NT2/D1 (cell line): ENCODE data around the gene YAP1.

ENCODE experiments used
- DNase-seq: peaks from one replicate; pipeline ENCODE4 v3.0.0-alpha.2; 2011; ENCODE audit warnings: low read depth, low spot score
- H3K27me3 ChIP-seq: 2 replicates; pipeline ENCODE4 v1.6.0; 2011; ENCODE audit warnings: mild to moderate bottlenecking; ENCODE audit not compliant: insufficient read length, insufficient read depth
- H3K36me3 ChIP-seq: 2 replicates; pipeline ENCODE4 v1.6.1; 2011; ENCODE audit warnings: mild to moderate bottlenecking, low read length, mixed read lengths; ENCODE audit not compliant: insufficient read depth, insufficient read length
- H3K4me1 ChIP-seq: 2 replicates; pipeline ENCODE4 v1.5.1; 2011; ENCODE audit not compliant: insufficient read depth, insufficient read length
- H3K4me3 ChIP-seq: 2 replicates; pipeline ENCODE4 v1.5.1; 2011; ENCODE audit warnings: low read depth; ENCODE audit not compliant: insufficient read length
- H3K9ac ChIP-seq: 2 replicates; pipeline ENCODE4 v1.6.0; 2011; ENCODE audit warnings: low read depth; ENCODE audit not compliant: insufficient read length
- H3K9me3 ChIP-seq: 2 replicates; pipeline ENCODE4 v1.5.1; 2011; ENCODE audit warnings: mild to moderate bottlenecking, low read length; ENCODE audit not compliant: insufficient read depth
- SUZ12 ChIP-seq: IDR thresholded peaks from 2 replicates; pipeline ENCODE4 v1.6.1; 2011; ENCODE audit not compliant: insufficient read length, insufficient read depth; ENCODE audit errors: extremely low read depth
- YY1 ChIP-seq: IDR thresholded peaks from 2 replicates; pipeline ENCODE4 v1.6.1; 2011; ENCODE audit not compliant: insufficient read length, insufficient read depth
- ZNF274 ChIP-seq: IDR thresholded peaks from 2 replicates; pipeline ENCODE4 v1.6.1; 2011; ENCODE audit warnings: mild to moderate bottlenecking, low read depth, low read length

The YAP1 gene

GRCh38 chr11:102234779-102235439, 124.7 kb downstream of the YAP1 start:
- DNase-seq, result no peak
- H3K36me3 ChIP-seq, result peaks cover 4% of the 10 kb centered on the region
- H3K27me3 ChIP-seq, result no peaks in the 10 kb centered on the region
- no peaks in the 10 kb centered on the region for H3K4me1 ChIP-seq
- TF ChIP-seq ZNF274 (no peak), YY1 (no peak), SUZ12 (no peak)
- no peak overlapping the region for H3K9ac ChIP-seq
- no peaks in the 10 kb centered on the region for H3K9me3 ChIP-seq
- no peak overlapping the region for H3K4me3 ChIP-seq

GRCh38 chr11:102237096-102237735, 127.0 kb downstream of the YAP1 start:
- no peaks in the 10 kb centered on the region for H3K9me3 ChIP-seq

GRCh38 chr11:102238391-102238821, 128.2 kb downstream of the YAP1 start:
- Histone ChIP-seq H3K9ac (no peak overlapping the region), H3K27me3 (no peaks in the 10 kb centered on the region), H3K9me3 (no peaks in the 10 kb centered on the region), H3K4me1 (no peaks in the 10 kb centered on the region), H3K4me3 (no peak overlapping the region), H3K36me3 (no peaks in the 10 kb centered on the region)
- DNase-seq, result no peak
- TF ChIP-seq ZNF274, result no peak
- no peak for TF ChIP-seq SUZ12
- TF ChIP-seq YY1, result no peak

More at GRCh38 chr11:102237096-102237735, 127.0 kb downstream of the YAP1 start:
- Histone ChIP-seq H3K4me1 (no peaks in the 10 kb centered on the region), H3K27me3 (no peaks in the 10 kb centered on the region), H3K36me3 (no peaks in the 10 kb centered on the region), H3K9ac (no peak overlapping the region), H3K4me3 (no peak overlapping the region)
- TF ChIP-seq YY1, result no peak
- no peak for TF ChIP-seq ZNF274
- no peak for TF ChIP-seq SUZ12
- no peak for DNase-seq

- Histone ChIP-seq H3K4me1 (no peaks in the 10 kb centered on the region), H3K4me3 (no peak overlapping the region), H3K36me3 (no peaks in the 10 kb centered on the region), H3K27me3 (no peaks in the 10 kb centered on the region), H3K9ac (no peak overlapping the region), H3K9me3 (no peaks in the 10 kb centered on the region)
- TF ChIP-seq ZNF274 (no peak), SUZ12 (no peak), YY1 (no peak)
- DNase-seq, result no peak
Observed at GRCh38 chr11:102239448-102239847, 129.2 kb downstream of the YAP1 start.

GRCh38 chr11:102239911-102240310, 129.7 kb downstream of the YAP1 start:
- H3K36me3 ChIP-seq, result no peaks in the 10 kb centered on the region
- H3K4me3 ChIP-seq, result no peak overlapping the region
- no peaks in the 10 kb centered on the region for H3K4me1 ChIP-seq
- H3K9ac ChIP-seq, result no peak overlapping the region
- DNase-seq, result no peak
- no peaks in the 10 kb centered on the region for H3K27me3 ChIP-seq
- H3K9me3 ChIP-seq, result no peaks in the 10 kb centered on the region
- no peak for TF ChIP-seq ZNF274

GRCh38 chr11:102240502-102240901, 130.3 kb downstream of the YAP1 start:
- Histone ChIP-seq H3K9me3 (no peaks in the 10 kb centered on the region), H3K9ac (no peak overlapping the region), H3K4me3 (no peak overlapping the region), H3K36me3 (no peaks in the 10 kb centered on the region), H3K4me1 (no peaks in the 10 kb centered on the region), H3K27me3 (no peaks in the 10 kb centered on the region)
- no peak for DNase-seq
- no peak for TF ChIP-seq ZNF274
- no peak for TF ChIP-seq YY1
- TF ChIP-seq SUZ12, result no peak

GRCh38 chr11:102241026-102241425, 130.8 kb downstream of the YAP1 start:
- Histone ChIP-seq H3K9ac (no peak overlapping the region), H3K4me1 (no peaks in the 10 kb centered on the region), H3K9me3 (no peaks in the 10 kb centered on the region), H3K27me3 (no peaks in the 10 kb centered on the region), H3K4me3 (no peak overlapping the region), H3K36me3 (no peaks in the 10 kb centered on the region)
- TF ChIP-seq ZNF274 (no peak), SUZ12 (no peak), YY1 (no peak)
- DNase-seq, result no peak
